WTC11 (cell line): ENCODE data around the gene COBL. TPM values are rescaled to one million over a fixed set of nuclear protein-coding genes. Genes with fewer than 3 reads are reported as not detected.

ENCODE experiments used
- ATAC-seq: fragments of 200-7000 bp; cut with Tn5 transposase; 2 replicates; pipeline ENCODE4 v1.10.0; 2021; ENCODE audit warnings: mild to moderate bottlenecking, moderate library complexity
- CTCF ChIA-PET: fragments of 300-600 bp; sonication (Branson Sonifier 250); formaldehyde crosslinking; loops from one replicate; lab custom pipeline; 2021; ENCODE audit warnings: antibody characterized with exemption; lab: Charles Lee
- POLR2A ChIA-PET: fragments of 350-600 bp; sonication (Branson Sonifier 250); formaldehyde crosslinking; loops from one replicate; lab custom pipeline; 2021; ENCODE audit warnings: antibody characterized with exemption; lab: Charles Lee
- DNase-seq: peaks from one replicate; pipeline ENCODE4 v3.0.0; 2021; ENCODE audit warnings: low spot score
- H3K27ac Mint-ChIP-seq: 2 replicates; pipeline ENCODE4 v1.8.0; 2021; ENCODE audit warnings: mixed read lengths
- H3K27me3 Mint-ChIP-seq: 2 replicates; pipeline ENCODE4 v1.8.0; 2021; ENCODE audit warnings: low read depth, mild to moderate bottlenecking, moderate library complexity, mixed read lengths
- H3K36me3 Mint-ChIP-seq: 2 replicates; pipeline ENCODE4 v1.8.0; 2021; ENCODE audit warnings: mixed read lengths
- H3K4me1 Mint-ChIP-seq: 2 replicates; pipeline ENCODE4 v1.8.0; 2022; ENCODE audit warnings: mixed read lengths
- H3K4me3 Mint-ChIP-seq: 2 replicates; pipeline ENCODE4 v1.8.0; 2021; ENCODE audit warnings: mild to moderate bottlenecking, moderate library complexity, mixed read lengths
- H3K9me3 Mint-ChIP-seq: 2 replicates; pipeline ENCODE4 v1.8.0; 2021; ENCODE audit warnings: mixed read lengths
- CBFB ChIP-seq: sonication (generic); formaldehyde crosslinking; IDR thresholded peaks from 2 replicates; pipeline ENCODE4 v1.8.1; 2022; ENCODE audit warnings: mild to moderate bottlenecking, low read depth, missing genetic modification reagents
- FOXP1 ChIP-seq: sonication (generic); formaldehyde crosslinking; IDR thresholded peaks from 2 replicates; pipeline ENCODE4 v1.8.0; 2022; ENCODE audit warnings: missing genetic modification reagents, mild to moderate bottlenecking, moderate library complexity, borderline replicate concordance
- HMGA2 ChIP-seq: fragments of 250-450 bp; sonication (Bioruptor Pico); IDR thresholded peaks from 2 replicates; pipeline ENCODE4 v1.4.0; 2021; ENCODE audit warnings: mild to moderate bottlenecking, moderate library complexity
- JAZF1 ChIP-seq: fragments of 250-450 bp; sonication (Bioruptor Pico); IDR thresholded peaks from 2 replicates; pipeline ENCODE4 v1.9.0; 2021; ENCODE audit warnings: moderate library complexity, mild to moderate bottlenecking, inconsistent platforms
- NFE2L1 ChIP-seq: sonication (generic); formaldehyde crosslinking; IDR thresholded peaks from 2 replicates; pipeline ENCODE4 v1.8.1; 2023; ENCODE audit warnings: missing genetic modification reagents
- ZBTB21 ChIP-seq: sonication (generic); formaldehyde crosslinking; IDR thresholded peaks from 2 replicates; pipeline ENCODE4 v1.8.1; 2023; ENCODE audit warnings: mild to moderate bottlenecking, missing genetic modification reagents, borderline replicate concordance
- ZNF121 ChIP-seq: sonication (generic); formaldehyde crosslinking; IDR thresholded peaks from 2 replicates; pipeline ENCODE4 v1.8.0; 2023; ENCODE audit warnings: missing genetic modification reagents
- ZNF219 ChIP-seq: sonication (generic); formaldehyde crosslinking; IDR thresholded peaks from 2 replicates; pipeline ENCODE4 v1.8.0; 2023; ENCODE audit warnings: missing genetic modification reagents, mild to moderate bottlenecking, borderline replicate concordance
- total RNA-seq: library from RNA; stranded (reverse); gene quantifications from 3 replicates; pipeline ENCODE4 v1.2.3, GENCODE V29; 2021
- TF ChIP-seq, protein P1 (sequence below): sonication (generic); formaldehyde crosslinking; conservative IDR thresholded peaks from 2 replicates; pipeline ENCODE4 v1.8.1; 2023; ENCODE audit warnings: mild to moderate bottlenecking, low read depth, missing genetic modification reagents, moderate library complexity
- TF ChIP-seq, protein P2 (sequence below): sonication (generic); formaldehyde crosslinking; IDR thresholded peaks from 2 replicates; pipeline ENCODE4 v1.8.1; 2022; ENCODE audit warnings: low read depth, missing genetic modification reagents, borderline replicate concordance
- TF ChIP-seq, protein P3 (sequence below): sonication (generic); formaldehyde crosslinking; IDR thresholded peaks from 2 replicates; pipeline ENCODE4 v1.8.0; 2022; ENCODE audit warnings: mild to moderate bottlenecking, missing genetic modification reagents
- TF ChIP-seq, protein P4 (sequence below): sonication (generic); formaldehyde crosslinking; conservative IDR thresholded peaks from 2 replicates; pipeline ENCODE4 v1.8.1; 2022; ENCODE audit warnings: mild to moderate bottlenecking, missing genetic modification reagents
- TF ChIP-seq, protein P5 (sequence below): fragments of 250-450 bp; sonication (Bioruptor Pico); IDR thresholded peaks from 2 replicates; pipeline ENCODE4 v1.8.0; 2021; ENCODE audit warnings: mild to moderate bottlenecking
- TF ChIP-seq, protein P6 (sequence below): sonication (generic); formaldehyde crosslinking; IDR thresholded peaks from 2 replicates; pipeline ENCODE4 v1.8.0; 2023; ENCODE audit warnings: missing genetic modification reagents
- TF ChIP-seq, protein P7 (sequence below): sonication (generic); formaldehyde crosslinking; IDR thresholded peaks from 2 replicates; pipeline ENCODE4 v1.8.1; 2022; ENCODE audit warnings: mild to moderate bottlenecking, missing genetic modification reagents, moderate library complexity, borderline replicate concordance

COBL gene
- total RNA-seq, 1 experiment from 2014 or later = 36.5 TPM

DNA sequence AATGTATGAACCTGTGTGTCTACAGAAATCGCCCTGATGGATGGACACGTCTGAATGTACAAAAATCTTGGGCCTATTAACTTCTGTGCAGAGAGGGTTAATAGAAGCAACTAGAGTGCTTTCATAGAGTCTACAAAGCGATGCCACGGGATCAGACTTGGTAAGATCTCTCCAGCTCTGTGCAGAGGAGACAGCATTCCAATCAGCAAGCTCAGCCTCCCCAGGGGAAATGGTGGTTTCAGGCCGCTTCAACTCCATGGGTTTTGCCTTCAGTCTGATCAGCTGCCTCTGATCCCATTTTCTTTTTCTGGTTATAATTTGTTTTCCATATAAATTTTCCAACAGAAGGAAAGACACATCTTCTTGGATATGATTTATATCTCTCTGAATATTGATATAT, 35.1 kb upstream of the COBL start:
- H3K4me1 Mint-ChIP-seq = peaks cover 21% of the 10 kb centered on the region
- ATAC-seq = no peak
- ChIA-PET POLR2A (no interaction called here), CTCF (interaction anchor here (1.1 to 2.1 kb wide), 2 partner anchors 15 to 17 kb away, joined by 3 to 9 read pairs; no protein-coding TSS in a partner anchor)
- TF ChIP-seq, protein P1, sequence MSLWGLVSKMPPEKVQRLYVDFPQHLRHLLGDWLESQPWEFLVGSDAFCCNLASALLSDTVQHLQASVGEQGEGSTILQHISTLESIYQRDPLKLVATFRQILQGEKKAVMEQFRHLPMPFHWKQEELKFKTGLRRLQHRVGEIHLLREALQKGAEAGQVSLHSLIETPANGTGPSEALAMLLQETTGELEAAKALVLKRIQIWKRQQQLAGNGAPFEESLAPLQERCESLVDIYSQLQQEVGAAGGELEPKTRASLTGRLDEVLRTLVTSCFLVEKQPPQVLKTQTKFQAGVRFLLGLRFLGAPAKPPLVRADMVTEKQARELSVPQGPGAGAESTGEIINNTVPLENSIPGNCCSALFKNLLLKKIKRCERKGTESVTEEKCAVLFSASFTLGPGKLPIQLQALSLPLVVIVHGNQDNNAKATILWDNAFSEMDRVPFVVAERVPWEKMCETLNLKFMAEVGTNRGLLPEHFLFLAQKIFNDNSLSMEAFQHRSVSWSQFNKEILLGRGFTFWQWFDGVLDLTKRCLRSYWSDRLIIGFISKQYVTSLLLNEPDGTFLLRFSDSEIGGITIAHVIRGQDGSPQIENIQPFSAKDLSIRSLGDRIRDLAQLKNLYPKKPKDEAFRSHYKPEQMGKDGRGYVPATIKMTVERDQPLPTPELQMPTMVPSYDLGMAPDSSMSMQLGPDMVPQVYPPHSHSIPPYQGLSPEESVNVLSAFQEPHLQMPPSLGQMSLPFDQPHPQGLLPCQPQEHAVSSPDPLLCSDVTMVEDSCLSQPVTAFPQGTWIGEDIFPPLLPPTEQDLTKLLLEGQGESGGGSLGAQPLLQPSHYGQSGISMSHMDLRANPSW (CRISPR knock-in tag) = no peak
- no peak for TF ChIP-seq NFE2L1 (CRISPR knock-in tag)
- TF ChIP-seq ZNF219 (CRISPR knock-in tag) = no peak
- TF ChIP-seq FOXP1 (CRISPR knock-in tag) = no peak
- TF ChIP-seq CBFB (CRISPR knock-in tag) = no peak
- TF ChIP-seq, protein P2, sequence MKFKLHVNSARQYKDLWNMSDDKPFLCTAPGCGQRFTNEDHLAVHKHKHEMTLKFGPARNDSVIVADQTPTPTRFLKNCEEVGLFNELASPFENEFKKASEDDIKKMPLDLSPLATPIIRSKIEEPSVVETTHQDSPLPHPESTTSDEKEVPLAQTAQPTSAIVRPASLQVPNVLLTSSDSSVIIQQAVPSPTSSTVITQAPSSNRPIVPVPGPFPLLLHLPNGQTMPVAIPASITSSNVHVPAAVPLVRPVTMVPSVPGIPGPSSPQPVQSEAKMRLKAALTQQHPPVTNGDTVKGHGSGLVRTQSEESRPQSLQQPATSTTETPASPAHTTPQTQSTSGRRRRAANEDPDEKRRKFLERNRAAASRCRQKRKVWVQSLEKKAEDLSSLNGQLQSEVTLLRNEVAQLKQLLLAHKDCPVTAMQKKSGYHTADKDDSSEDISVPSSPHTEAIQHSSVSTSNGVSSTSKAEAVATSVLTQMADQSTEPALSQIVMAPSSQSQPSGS = no peak
- no peak for TF ChIP-seq JAZF1 (CRISPR knock-in tag)
- DNase-seq = no peak
- no peaks in the 10 kb centered on the region for H3K36me3 Mint-ChIP-seq
- H3K27me3 Mint-ChIP-seq = no peaks in the 10 kb centered on the region
- no peak overlapping the region for H3K27ac Mint-ChIP-seq
- no peak overlapping the region for H3K4me3 Mint-ChIP-seq
- H3K9me3 Mint-ChIP-seq = peaks cover 8% of the 10 kb centered on the region

DNA sequence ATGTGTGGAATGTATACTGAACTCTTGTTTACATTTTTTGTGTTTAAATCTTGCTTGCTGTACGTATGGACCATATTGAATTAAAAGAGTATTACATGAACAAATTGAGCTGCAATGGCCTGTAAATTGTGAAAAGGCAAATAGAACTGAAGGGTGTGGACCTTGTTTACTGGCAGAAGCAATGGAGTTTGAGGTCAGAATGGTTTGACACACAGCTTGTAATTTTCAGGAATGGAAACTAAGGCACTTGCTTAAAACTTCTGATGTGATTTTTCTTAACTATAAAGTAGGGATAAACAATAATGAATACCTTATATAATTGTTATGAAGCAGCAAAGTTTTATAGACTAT, 33.9 kb upstream of the COBL start:
- Mint-ChIP-seq H3K9me3 (peaks cover 8% of the 10 kb centered on the region), H3K36me3 (no peaks in the 10 kb centered on the region), H3K27ac (no peak overlapping the region), H3K27me3 (no peaks in the 10 kb centered on the region), H3K4me1 (peaks cover 21% of the 10 kb centered on the region), H3K4me3 (no peak overlapping the region)
- DNase-seq = no peak
- ChIA-PET CTCF (interaction anchor here (0.7 to 1.3 kb wide), 2 partner anchors 16 to 100 kb away, joined by 3 to 6 read pairs; no protein-coding TSS in a partner anchor), POLR2A (no interaction called here)
- ATAC-seq = no peak
- TF ChIP-seq, protein P3, sequence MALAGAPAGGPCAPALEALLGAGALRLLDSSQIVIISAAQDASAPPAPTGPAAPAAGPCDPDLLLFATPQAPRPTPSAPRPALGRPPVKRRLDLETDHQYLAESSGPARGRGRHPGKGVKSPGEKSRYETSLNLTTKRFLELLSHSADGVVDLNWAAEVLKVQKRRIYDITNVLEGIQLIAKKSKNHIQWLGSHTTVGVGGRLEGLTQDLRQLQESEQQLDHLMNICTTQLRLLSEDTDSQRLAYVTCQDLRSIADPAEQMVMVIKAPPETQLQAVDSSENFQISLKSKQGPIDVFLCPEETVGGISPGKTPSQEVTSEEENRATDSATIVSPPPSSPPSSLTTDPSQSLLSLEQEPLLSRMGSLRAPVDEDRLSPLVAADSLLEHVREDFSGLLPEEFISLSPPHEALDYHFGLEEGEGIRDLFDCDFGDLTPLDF (CRISPR knock-in tag) = no peak
- TF ChIP-seq, protein P4, sequence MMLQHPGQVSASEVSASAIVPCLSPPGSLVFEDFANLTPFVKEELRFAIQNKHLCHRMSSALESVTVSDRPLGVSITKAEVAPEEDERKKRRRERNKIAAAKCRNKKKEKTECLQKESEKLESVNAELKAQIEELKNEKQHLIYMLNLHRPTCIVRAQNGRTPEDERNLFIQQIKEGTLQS (CRISPR knock-in tag) = no peak
- TF ChIP-seq, protein P5, sequence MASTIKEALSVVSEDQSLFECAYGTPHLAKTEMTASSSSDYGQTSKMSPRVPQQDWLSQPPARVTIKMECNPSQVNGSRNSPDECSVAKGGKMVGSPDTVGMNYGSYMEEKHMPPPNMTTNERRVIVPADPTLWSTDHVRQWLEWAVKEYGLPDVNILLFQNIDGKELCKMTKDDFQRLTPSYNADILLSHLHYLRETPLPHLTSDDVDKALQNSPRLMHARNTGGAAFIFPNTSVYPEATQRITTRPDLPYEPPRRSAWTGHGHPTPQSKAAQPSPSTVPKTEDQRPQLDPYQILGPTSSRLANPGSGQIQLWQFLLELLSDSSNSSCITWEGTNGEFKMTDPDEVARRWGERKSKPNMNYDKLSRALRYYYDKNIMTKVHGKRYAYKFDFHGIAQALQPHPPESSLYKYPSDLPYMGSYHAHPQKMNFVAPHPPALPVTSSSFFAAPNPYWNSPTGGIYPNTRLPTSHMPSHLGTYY = no peak
- TF ChIP-seq ZBTB21 (CRISPR knock-in tag) (no peak), HMGA2 (no peak), ZNF121 (CRISPR knock-in tag) (no peak)
- TF ChIP-seq, protein P6, sequence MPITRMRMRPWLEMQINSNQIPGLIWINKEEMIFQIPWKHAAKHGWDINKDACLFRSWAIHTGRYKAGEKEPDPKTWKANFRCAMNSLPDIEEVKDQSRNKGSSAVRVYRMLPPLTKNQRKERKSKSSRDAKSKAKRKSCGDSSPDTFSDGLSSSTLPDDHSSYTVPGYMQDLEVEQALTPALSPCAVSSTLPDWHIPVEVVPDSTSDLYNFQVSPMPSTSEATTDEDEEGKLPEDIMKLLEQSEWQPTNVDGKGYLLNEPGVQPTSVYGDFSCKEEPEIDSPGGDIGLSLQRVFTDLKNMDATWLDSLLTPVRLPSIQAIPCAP (CRISPR knock-in tag) = no peak
- TF ChIP-seq, protein P7, sequence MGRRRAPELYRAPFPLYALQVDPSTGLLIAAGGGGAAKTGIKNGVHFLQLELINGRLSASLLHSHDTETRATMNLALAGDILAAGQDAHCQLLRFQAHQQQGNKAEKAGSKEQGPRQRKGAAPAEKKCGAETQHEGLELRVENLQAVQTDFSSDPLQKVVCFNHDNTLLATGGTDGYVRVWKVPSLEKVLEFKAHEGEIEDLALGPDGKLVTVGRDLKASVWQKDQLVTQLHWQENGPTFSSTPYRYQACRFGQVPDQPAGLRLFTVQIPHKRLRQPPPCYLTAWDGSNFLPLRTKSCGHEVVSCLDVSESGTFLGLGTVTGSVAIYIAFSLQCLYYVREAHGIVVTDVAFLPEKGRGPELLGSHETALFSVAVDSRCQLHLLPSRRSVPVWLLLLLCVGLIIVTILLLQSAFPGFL (CRISPR knock-in tag) = no peak
